GM21723 (cell line): ENCODE data around the gene IGF2R.

Experiments
- ATAC-seq: cut with Tn5 transposase; IDR thresholded peaks from one replicate; pipeline ENCODE4 v1.9.1; 2021; ENCODE audit warnings: mild to moderate bottlenecking, moderate library complexity; ENCODE audit not compliant: unreplicated experiment

IGF2R gene

DNA sequence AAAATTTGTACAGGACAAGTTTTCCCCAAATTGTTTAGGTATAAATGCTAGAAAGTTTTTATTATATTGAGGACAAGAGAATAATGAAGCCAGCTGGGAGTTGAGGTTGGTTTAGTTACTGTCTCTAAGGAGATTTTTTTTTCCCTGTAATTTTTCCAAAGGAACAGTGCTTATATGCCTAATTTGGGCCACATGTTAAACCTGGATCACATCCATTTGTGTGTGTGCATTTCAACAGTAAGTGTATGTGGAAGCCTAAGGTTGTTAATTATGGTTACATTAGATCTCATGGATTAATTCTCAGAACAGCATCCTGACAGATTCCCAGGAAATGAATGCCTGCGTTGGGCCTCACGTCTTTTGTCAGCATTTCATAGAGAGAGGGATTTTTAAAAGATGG is 4.5 kb downstream of the IGF2R start:
- ATAC-seq, result no peak

GRCh38 chr6:159973951-159974350 is 5.1 kb downstream of the IGF2R start:
- ATAC-seq, result peak; percentile 40

GRCh38 chr6:159974932-159975331 is 6.0 kb downstream of the IGF2R start:
- no peak for ATAC-seq

DNA sequence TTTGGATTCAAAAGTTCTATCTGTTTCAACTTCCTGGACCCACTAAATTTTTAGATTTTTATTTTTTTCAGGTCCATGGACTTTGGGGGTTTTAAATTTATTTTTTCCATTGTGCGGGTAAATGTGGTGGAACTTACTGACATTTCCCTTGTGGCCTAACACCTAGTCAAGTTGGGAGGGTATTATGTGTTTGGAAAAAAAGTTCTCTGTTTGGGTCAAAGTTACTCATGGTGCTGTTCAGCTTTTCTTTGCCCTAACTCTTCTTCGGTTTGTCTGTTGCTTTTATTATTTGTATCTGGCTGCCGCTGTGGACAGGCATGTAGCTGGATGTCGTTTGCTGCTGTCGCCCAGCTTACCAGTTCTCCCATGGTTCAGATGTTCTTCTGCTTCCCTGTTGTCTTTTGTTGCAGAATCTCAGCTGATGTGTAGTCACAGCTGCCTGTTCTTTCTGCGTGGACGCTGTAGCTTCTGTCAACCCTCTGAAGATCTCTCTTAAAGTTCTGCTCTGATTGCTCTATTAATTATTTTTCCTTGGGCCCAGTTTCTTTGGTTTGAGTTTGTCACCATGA is 7.9 kb downstream of the IGF2R start:
- no peak for ATAC-seq

DNA sequence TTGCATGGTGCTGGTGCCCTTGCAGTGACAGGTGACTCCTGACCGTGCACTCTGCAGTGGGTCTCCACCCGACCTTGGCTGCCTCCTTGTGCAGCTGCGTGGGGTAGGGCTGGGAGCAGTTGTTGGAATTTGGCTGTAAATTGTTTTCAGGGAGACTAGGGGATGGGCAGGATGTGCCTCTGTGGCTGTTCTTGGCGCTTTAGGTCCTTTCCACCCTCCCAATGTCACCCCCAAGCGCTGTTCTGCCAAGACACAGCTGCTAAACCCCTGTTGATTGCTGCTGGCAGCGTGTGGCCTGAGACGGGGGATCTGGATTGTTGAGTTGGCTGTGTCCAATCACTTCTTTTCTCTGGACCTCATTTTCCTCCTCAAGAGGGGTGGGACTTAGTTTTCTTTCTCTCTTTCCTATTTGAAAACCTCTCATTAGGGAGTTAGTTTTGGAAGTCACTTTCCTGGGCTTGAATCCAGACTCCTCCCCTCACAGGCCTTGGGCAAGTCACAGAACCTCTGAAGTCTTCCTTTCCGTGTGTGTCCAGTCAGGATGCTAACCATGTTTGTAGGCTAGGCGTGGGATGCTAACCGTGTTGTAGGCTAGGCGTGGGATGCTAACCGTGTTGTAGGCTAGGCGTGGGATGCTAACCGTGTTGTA is 8.5 kb downstream of the IGF2R start:
- ATAC-seq, result no peak

DNA sequence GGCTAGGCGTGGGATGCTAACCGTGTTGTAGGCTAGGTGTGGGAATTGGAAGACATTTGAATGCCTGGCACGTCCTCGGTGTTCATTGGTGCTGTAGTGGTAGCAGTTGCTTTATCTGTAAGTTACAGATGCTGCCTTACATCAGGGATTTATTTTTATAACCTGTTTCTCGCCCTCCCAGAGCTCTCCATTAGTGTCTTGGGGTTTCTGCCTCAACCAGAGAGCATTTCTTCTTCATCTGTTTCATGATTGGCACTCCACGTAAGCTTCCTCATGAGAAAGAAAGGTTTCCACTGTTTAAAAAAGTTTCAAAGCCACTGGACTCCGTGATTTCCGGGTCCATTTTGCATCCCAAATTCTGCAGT is 9.0 kb downstream of the IGF2R start:
- ATAC-seq, result no peak

GRCh38 chr6:159978291-159979135 is 9.6 kb downstream of the IGF2R start:
- ATAC-seq, result peak; percentile 34

DNA sequence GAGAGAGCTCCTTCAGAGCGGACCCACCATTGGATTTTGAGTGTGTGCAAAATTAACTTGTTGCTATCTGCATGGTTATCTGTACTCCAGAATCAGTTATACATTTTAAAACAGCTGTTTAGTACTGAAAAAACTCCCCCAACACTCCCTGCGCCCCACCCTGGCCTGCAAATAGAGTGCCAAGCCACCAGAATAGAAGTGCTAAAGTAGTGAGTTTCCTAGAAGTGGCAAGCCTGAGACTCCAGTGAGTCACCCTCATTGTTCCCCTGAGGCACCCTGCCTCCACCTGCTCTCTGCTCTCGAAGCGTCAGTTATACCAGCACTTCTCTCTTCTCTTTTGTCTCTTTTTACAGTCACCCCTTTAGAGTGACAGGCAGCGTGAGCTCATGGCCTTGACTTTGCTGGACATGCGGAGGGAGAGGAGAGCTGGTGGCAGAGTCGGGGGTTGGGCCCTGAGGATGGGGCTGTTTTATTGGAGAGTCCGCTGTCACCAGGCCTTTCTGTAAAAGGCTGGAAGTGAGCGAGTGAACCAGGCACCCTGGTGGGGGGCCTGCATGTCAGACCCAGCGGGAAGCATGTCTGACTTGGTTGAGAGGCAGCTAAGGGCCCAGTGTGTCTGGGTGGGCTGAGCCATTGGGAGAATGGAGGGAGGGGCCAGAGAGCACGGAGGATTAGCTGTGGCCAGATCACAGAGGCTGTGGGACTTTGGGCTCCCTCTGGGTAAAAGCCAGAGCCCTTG is 10.4 kb downstream of the IGF2R start:
- peak; percentile 57 for ATAC-seq

- ATAC-seq, result no peak
Observed at GRCh38 chr6:159980474-159980873, 11.6 kb downstream of the IGF2R start.

DNA sequence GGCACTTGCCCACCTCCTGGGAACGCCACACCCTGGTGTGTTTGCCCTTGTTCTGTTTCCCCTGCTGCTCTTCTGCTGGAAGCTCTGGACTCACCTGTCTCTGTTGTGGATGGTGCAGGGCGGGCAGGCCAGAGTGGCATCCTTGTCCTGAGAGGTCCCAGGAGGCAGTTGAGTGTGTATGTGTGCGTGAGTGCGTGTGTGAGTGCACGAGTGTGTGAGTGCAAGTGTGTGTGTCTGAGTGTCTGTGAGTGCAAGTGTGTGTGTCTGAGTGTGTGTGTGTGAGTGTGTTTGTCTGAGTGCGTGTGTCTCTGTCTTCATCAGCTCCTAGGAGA is 12.2 kb downstream of the IGF2R start:
- no peak for ATAC-seq

DNA sequence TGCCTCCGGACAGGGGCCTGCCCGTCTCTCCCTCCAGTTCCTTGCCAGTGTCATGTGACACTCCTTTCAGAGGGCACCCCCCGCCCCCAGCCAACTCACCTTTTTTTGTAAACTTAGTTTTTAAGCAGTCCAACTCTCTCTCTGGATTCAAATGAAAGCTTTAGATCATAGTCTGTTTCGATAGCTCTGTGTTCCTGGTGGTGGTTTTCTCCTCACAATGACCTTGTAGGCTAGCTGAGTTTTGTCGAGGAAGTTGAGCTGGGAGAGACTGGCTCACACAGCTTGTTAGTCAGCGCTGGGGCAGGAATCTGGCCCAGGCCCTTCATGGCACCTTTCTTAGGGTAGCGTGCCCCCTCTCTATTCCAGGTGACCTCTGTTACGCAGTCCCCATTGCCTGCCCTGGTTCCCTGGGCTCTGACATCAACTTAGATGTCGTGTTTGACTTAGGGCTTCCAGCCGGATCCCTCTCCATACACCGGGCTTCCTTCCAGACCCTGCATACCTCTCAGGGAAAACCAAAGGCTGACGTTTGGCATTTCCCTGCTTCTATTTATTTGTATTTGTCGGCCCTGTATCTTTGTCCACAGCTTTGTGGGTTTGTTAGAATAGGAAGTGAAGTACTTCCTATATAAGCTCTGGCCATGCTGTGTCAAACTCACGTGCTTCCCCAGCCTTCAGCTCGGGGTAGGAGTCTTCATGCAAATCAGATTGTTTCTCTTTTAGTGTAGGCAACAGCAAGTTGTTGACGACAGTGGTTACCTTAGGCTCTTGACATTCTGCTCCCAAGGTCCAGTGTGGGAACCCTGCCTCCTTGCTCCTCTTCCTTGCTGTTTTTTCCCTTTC is 12.7 kb downstream of the IGF2R start:
- ATAC-seq, result peak; percentile 77

DNA sequence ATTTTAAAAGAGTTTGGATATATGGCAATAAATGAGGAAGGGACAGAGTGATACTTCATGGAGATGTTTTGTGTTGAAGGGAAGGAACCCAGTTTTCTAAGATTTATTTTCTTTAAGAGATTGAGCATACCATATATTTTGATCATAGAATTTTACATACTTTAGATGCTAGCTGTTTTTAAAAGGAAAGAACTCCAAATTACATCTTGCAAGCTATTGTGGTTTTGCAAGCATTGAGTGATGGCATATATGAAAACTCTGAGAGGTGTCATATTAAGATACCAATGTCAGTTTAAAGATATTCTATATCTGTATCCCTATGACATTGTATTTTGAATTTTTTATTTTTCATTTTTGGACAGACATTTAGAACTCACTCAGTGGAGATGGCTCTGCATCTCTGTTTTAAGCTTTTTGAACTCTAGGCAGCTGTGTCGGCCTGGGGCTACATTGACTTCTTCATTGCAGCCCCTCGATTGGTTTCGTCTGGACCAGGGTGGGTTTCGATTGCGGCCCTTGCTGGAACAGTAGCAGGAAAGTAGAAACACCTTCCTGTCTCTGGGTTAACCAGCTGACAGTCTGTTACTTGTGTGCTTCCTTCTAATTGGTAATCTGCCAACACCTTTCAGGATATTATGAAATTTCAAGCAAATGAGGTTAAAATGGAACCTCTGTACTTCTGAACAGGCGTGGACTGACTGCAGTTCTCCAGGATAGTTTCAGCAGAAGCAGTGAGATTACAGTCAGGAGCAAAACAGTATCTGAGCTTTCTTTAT is 14.0 kb downstream of the IGF2R start:
- ATAC-seq, result no peak

GRCh38 chr6:159983641-159984080 is 14.8 kb downstream of the IGF2R start:
- ATAC-seq, result no peak

DNA sequence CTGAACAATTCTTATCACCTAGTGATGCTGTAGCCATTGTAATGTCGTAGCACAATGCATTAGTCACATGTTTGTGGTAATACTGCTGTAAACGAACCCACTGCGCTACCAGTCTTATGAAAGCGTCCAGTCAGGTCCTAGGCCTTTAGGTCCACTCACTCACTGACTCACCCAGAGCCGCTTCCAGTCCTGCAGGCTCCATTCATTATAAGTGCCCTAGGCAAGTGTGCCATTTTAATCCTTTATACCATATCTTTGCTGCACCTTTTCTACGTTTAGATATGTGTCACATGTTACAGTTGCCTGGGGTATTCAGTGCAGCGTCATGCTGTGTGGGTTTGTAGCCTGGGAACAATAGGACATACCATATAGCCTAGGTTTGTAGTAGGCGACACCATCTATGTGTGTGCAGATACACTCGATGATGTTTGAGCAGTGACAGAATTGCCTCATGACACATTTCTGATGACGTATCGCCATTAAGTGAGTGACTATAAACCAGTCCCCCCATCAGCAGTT is 15.4 kb downstream of the IGF2R start:
- ATAC-seq, result no peak

DNA sequence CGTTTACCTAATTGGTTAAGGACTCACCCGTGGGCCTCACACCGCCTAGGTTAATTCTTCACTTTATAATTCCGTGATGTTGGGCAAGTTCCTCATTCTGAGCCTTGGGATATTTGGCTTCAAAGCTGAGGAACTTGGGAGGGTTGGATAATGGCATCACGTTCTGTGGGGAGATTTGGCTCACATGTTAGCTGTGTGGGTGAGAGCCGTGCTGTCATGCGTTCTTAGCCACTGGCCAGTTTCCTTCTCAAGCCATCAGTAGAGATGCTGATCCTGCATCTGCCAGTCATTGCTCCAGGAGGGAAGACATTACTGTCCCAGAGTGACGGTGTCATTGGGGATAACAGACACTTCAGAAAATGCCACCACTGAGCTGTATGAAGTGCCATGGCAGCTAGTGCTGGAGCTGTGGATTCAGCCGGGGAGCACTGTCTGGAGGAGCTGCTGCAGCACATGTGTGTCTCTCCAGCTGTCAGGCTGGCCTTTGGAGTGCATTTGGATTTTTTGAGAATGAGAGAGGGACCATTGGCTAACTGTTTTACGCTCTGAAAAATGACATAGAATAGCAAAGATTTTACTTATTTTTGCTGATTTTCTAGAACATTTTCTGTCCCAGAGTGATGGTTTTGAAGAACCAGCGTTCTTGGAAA is 16.5 kb downstream of the IGF2R start:
- ATAC-seq, result no peak

- no peak for ATAC-seq
Observed at GRCh38 chr6:159988983-159989454, 20.1 kb downstream of the IGF2R start.

DNA sequence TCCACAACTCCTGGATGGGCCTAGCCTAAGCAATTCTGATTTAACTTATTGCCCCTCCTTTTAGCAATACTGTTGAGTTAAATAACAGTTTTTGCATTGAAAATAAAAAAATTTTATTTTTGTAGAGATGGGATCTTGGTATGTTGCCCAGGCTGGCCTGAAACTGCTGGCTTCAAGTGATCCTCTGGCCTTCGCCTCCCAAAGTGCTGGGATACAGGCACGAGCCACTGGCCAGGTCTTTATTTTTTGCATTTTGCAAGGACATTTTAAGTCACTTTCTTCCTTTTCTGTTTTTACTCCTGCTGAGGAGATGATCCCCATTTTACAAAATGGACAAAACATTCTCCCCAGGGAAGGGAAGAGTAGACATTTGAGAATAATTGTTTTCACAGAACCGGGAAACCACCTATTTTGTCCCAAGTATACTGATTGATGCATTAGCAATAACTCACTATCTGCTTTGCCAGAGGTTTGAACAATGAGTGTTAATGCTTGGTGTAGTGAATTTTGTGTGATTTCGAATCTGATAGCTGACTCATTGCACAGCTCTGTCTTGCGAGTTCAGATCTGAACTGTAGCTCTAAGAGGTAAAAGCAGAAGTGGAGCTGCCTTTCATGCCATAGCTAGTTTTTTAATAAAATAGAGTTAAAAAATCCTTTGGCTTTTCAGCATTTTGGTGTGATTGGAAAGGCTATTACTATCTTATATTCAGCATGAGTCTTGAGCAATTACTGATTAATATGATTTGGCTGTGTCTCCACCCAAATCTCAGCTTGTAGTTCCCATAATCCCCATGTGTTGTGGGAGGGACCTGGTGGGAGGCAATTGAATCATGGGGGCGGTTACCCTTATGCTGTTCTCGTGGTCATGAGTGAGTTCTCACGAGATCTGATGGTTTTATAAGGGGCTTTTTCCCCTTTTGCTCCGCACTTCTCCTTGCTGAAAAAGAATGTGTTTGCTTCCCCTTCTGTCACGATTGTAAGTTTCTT is 20.9 kb downstream of the IGF2R start:
- peak; percentile 85 for ATAC-seq

DNA sequence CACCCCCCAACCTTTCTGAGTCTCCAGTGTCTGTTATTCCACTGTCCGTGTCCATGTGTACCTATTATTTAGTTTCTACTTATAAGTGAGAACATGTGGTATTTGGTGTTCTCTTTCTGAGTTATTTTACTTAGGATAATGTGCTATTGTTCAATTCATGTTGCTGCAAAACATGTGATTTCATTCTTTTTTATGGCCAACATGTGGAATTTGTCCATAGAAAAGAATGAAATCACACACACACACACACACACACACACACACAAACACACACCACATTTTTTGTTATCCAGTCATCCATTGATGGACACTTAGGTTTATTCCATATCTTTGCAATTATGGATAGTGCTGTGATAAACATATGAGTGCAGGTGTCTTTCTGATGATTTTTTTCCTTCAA is 23.5 kb downstream of the IGF2R start:
- ATAC-seq, result no peak
